Lung (tissue), 12 donors: ENCODE measurements around the gene CD247. TPM values are rescaled to one million over a fixed set of nuclear protein-coding genes. Genes with fewer than 3 reads are reported as not detected.

Experiments
- ATAC-seq: fragments of 200-7000 bp; cut with Tn5 transposase; one replicate; pipeline ENCODE4 v1.9.1; 2020; ENCODE audit warnings: moderate number of reproducible peaks; ENCODE audit not compliant: insufficient read depth, low FRiP score
- DNase-seq, 3 donors: peaks; one replicate each; pipeline ENCODE4 v3.0.0-alpha.2; 2013 to 2017
- H3K27ac ChIP-seq, 2 donors: one replicate each; pipeline ENCODE4 v1.5.1; 2013; ENCODE audit warnings: mild to moderate bottlenecking in 2 of 2, moderate library complexity in 2 of 2, control low read depth in 1 of 2, inconsistent platforms in 1 of 2, low read depth in 1 of 2, low read length in 1 of 2
- H3K27me3 ChIP-seq, 3 donors: one replicate each; pipeline ENCODE4 v1.5.1; 2013; ENCODE audit warnings: low read length in 2 of 3; ENCODE audit not compliant: control insufficient read depth in 3 of 3, insufficient read depth in 3 of 3
- H3K36me3 ChIP-seq, 4 donors: one replicate each; pipeline ENCODE4 v1.5.1; 2013; ENCODE audit warnings: low read length in 4 of 4, mild to moderate bottlenecking in 1 of 4, moderate library complexity in 1 of 4; ENCODE audit not compliant: control insufficient read depth in 4 of 4, insufficient read depth in 4 of 4
- H3K4me1 ChIP-seq, 5 donors: one replicate each; pipeline ENCODE4 v1.5.1; 2013; ENCODE audit warnings: low read length in 5 of 5, mild to moderate bottlenecking in 2 of 5, moderate library complexity in 1 of 5; ENCODE audit not compliant: control insufficient read depth in 5 of 5, insufficient read depth in 5 of 5
- H3K4me3 ChIP-seq: one replicate; pipeline ENCODE4 v1.5.1; 2013; ENCODE audit warnings: mild to moderate bottlenecking, control low read depth, moderate library complexity
- H3K9ac ChIP-seq, 2 donors: one replicate each; pipeline ENCODE4 v1.5.1; 2013; ENCODE audit warnings: low read length in 2 of 2, control low read depth in 1 of 2; ENCODE audit not compliant: insufficient read depth in 1 of 2
- H3K9me3 ChIP-seq, 4 donors: one replicate each; pipeline ENCODE4 v1.5.1; 2013; ENCODE audit warnings: low read length in 3 of 4, mild to moderate bottlenecking in 1 of 4, moderate library complexity in 1 of 4; ENCODE audit not compliant: control insufficient read depth in 4 of 4, insufficient read depth in 3 of 4
- WGBS, 2 donors: extraction: QIAGEN DNeasy Blood & Tissue Kit; methylation state at CpG; one replicate each; pipeline ENCODE4 v1.1.7; 2013; 5-methylcytosine and 5-hydroxymethylcytosine counted together
- polyA plus RNA-seq, 2 donors: library from polyadenylated mRNA; stranded (reverse); fragments of 200-250 nt; gene quantifications; one replicate each; pipeline ENCODE4 v1.2.1, GENCODE V29; 2013
- total RNA-seq, 2 donors: library from RNA; depleted of rRNA in 1 of 2; stranded (reverse); fragments of >200 nt in 1 of 2; gene quantifications; one replicate each; pipeline ENCODE4 v1.2.1, GENCODE V29; 2014 to 2021
- TF ChIP-seq, protein P1 (sequence below): IDR thresholded peaks from 2 replicates; pipeline ENCODE4 v1.5.1; 2012; ENCODE audit warnings: mild to moderate bottlenecking; ENCODE audit errors: control extremely low read depth, extremely low read depth
- donor health status: control.
- donor health status: control.
- donor health status: Bipolar disorder and iron deficiency.
- donor health status: healthy.
- donor health status: DM: yes; HTN: yes; CAD: no.

The CD247 gene
- total and polyA plus RNA-seq, 4 donors: 3.4 to 5.9 (median 3.8) TPM

DNA sequence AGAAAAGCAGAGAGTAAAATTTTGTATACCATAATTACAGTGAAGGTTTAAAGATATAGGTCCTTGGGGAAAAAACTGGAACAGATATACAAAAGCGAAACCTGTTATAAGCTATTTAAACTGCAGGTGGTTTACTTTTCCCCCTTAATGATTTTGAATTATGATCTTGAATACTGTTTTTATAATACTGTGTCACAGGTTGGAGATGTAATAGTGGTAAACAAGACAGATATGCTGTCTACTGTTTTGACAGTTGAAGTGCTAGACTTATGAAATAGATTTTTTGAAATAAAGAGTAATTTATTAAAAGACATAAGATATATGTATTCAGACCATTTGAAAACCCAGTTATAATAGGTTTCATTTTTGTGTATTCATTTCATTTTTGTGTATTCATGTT, 129.4 kb downstream of the CD247 start:
- TF ChIP-seq, protein P1, sequence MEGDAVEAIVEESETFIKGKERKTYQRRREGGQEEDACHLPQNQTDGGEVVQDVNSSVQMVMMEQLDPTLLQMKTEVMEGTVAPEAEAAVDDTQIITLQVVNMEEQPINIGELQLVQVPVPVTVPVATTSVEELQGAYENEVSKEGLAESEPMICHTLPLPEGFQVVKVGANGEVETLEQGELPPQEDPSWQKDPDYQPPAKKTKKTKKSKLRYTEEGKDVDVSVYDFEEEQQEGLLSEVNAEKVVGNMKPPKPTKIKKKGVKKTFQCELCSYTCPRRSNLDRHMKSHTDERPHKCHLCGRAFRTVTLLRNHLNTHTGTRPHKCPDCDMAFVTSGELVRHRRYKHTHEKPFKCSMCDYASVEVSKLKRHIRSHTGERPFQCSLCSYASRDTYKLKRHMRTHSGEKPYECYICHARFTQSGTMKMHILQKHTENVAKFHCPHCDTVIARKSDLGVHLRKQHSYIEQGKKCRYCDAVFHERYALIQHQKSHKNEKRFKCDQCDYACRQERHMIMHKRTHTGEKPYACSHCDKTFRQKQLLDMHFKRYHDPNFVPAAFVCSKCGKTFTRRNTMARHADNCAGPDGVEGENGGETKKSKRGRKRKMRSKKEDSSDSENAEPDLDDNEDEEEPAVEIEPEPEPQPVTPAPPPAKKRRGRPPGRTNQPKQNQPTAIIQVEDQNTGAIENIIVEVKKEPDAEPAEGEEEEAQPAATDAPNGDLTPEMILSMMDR: no peak
- peaks cover 6 to 13% (median 9%) of the 10 kb centered on the region in 4 donors for H3K36me3 ChIP-seq
- H3K27me3 ChIP-seq: no peaks in the 10 kb centered on the region
- WGBS, 2 donors: 99 to 100% methylated on average over 1 of the region's 1 CpG
- no peak overlapping the region for H3K27ac ChIP-seq
- H3K9ac ChIP-seq: no peak overlapping the region
- no peak for DNase-seq
- H3K4me1 ChIP-seq: no peaks in the 10 kb centered on the region
- no peak overlapping the region for H3K4me3 ChIP-seq
- ATAC-seq: no peak
- H3K9me3 ChIP-seq: no peaks in the 10 kb centered on the region

DNA sequence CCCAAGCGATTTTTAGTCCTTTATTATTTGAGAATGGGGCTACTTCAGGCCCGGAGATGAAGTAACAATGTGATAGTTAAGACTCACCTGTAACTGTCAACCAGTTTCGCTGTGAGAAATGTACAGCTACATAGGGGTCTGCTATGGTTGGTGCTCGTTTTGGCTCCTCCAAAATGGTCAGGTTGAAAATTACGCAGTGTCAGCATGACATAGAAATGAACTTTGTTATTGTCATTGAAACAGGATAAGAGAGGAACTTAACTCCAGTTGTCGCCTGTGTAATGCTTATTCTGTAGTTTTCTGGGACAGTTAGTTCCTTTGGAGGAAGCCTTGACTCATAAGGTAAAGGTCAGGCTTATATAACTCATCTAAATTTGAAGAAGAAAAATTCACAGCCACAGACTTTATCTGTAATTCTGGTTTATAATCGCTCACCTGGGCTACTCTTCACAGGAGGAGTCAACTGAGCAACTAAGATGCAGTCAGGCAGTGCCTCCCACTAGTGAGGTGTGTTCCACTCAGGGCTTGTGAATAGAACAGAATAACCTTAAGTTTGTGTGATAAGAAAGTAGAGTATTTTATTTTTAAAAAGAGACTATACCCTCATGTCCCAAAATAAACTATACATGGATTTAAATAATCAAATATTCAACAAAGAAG, 130.9 kb downstream of the CD247 start:
- Histone ChIP-seq H3K9me3 (no peaks in the 10 kb centered on the region), H3K9ac (no peak overlapping the region), H3K4me3 (no peak overlapping the region), H3K36me3 (peaks cover 6 to 13% (median 9%) of the 10 kb centered on the region in 4 donors), H3K27me3 (no peaks in the 10 kb centered on the region), H3K27ac (no peak overlapping the region), H3K4me1 (peaks cover 0 to 14% (median 0%) of the 10 kb centered on the region in 5 donors)
- TF ChIP-seq, protein P1: no peak
- DNase-seq (no peak), ATAC-seq (peak; percentile 11)
- WGBS, 2 donors: 88 to 89% methylated on average over 7 of the region's 7 CpGs

Other genes starting within 250 kb of the CD247 start
- 100 to 1,000 TPM; 107 to 125 TPM for gene CREG1, start 35.2 kb upstream of the CD247 start, total RNA-seq
- 100 to 1,000 TPM in 1 of 2 donors, 10 to 100 TPM in 1; 93.8 to 159 TPM for gene CREG1, start 35.2 kb upstream of the CD247 start, polyA plus RNA-seq
- 10 to 100 TPM; 22.7 to 29.4 TPM for gene RCSD1, start 111.7 kb upstream of the CD247 start, total RNA-seq
- gene RCSD1, start 111.7 kb upstream of the CD247 start, polyA plus RNA-seq: 10 to 100 TPM in 1 of 2 donors, 1 to 10 TPM in 1; 7.6 to 25.0 TPM
- 100 to 1,000 TPM in 1 of 2 donors, 10 to 100 TPM in 1; 89.9 to 116 TPM for gene MPZL1, start 203.5 kb upstream of the CD247 start, total RNA-seq
- 10 to 100 TPM; 25.3 to 64.1 TPM for gene MPZL1, start 203.5 kb upstream of the CD247 start, polyA plus RNA-seq